Epidermal melanocyte (primary cell): Measurements from ENCODE around the gene GAL3ST3.
"Not testable (repeated sequence)": the region's sequence is repeated elsewhere in the genome, so short reads cannot be mapped to it uniquely, and the experiment has no call there.

ENCODE experiments used
- DNase-seq: peaks from one replicate; pipeline ENCODE4 v3.0.0; 2011; ENCODE audit warnings: low spot score; ENCODE audit not compliant: insufficient read length

The GAL3ST3 gene

DNA sequence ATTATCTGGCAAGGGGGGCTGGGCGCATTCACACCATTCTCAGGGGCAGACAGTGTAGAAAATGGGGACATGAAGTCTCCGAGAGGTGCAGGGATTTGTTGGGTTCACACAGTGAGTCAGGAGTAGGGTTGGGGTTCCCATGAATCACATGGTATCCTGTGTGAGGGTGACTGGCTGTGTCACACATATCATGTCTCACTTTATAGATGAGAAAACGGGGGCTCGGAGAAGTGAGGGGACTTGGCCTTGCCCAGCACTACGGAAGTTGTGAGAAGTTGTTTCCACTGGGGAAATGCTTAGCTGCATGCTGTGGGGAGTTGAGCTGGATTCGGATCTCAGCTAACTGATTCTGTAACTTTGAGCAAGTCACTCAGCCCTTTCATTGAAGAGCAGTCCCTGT is 4.2 kb downstream of the GAL3ST3 start:
- DNase-seq, result no peak

DNA sequence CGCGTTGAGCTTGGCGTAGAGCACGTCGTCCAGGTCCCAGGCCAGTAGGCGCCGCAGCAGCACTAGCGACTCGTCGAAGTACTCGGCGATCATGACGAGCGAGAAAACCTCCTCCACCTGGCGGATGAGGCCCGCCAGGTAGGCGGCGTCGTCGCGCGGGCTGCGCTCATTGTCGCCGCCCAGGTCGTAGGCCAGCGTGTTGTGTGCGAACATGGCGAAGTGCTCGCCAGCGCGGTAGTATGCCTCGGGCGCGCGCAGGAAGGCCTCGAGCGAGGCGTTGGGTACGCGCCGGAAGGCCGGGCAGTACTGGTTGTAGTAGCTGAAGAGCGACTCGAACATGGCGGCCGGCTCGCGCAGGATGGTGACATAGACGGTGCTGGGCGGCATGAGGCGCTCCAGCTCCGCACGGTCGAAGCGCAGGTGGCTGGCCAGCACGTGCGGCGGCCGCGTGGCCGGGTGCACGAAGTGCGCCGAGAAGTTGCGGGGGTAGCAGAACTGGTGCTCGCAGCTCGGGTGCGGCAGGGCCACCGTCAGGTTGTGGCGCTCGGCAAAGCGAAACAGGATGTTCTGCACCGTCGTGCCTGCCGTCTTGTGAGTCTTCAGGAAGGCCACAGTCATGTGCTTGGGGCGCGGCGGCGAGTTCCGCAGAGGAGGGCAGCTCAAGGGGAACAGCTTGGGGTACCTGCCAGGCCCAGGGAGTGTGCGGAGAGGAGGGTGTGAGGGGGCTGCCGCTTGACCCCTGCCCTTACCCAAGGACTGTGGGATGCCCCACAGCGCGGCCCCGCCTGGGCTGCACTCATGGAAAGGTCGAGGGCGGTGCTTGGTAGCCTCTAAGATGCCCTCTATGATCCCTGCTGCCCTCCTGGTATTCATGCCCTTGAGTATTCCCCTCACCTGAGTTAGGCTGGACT is 5.7 kb downstream of the GAL3ST3 start:
- no peak for DNase-seq

DNA sequence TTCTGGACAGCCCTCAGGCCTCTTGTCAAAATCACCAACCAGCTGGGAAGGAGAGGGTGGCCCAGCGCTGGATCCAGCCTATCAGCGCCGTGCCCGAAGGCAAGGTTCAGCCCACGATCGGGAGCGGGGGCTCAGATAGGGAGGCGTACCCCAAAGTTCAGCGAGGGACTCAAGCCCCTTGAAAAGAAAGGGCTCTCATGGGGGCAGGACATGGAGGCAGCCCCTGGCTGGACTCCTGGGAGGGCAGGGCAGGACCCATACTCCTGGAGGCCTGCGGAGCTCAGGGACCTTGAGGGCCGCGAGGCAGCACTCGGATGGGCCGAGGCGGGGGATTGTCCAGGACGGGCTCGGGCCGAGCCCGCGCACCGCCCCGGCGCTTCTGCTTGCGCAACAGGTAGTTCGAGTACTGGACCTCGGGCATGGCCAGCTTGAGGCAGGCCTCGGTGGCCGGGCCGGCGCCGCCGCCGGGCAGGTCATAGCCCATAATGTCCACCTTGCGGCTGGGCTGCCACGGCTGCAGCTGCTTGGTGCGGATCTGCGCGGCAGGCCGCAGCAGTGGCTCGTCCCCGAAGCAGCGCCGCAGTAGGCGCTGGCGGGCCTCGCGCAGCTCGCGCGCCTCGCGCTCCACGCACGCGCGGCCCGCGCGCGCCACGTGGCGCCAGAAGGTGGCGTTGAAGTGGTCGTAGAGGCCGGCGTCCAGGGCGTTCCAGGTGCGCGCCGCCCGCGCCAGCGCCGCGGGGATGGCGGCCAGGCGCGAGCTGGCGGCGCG is 6.5 kb downstream of the GAL3ST3 start:
- DNase-seq, result no peak

DNA sequence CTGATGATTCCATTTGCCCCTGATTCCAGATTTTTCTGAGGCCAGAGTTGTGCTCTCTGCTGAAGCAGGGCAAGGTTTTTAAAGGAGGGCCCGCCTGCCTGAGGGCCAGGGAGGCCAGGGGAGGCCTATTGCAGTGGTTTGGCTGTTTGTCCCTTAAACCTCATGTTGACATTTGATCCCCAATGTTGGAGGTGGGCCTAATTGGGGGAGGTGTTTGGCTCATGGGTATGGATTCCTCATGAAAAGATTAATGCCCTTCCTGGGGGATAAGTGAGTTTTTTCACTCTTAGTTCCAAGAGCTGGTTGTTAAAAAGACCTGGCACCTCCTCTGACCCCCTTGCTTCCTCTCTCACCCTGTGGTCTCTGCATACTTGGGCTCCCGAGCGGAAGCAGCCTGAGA is 9.2 kb downstream of the GAL3ST3 start:
- DNase-seq, result no peak

DNA sequence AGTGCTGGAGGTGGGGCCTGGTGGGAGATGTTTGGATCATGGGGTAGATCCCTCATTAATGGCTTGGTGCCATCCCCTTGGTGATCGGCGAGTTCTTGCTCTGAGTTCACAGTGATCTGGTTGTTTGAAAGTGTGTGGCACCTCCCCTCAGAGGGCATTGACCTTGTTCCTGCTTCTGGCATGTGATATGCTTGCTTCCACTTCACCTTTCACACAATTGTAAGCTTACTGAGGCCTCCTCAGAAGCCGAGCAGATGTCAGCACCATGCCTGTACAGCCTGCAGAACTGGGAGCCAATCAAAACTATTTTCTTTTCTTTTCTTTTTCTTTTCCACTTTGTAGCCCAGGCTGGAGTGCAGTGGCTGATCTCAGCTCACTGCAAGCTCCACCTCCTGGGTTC is 11.6 kb downstream of the GAL3ST3 start:
- DNase-seq, result no peak

DNA sequence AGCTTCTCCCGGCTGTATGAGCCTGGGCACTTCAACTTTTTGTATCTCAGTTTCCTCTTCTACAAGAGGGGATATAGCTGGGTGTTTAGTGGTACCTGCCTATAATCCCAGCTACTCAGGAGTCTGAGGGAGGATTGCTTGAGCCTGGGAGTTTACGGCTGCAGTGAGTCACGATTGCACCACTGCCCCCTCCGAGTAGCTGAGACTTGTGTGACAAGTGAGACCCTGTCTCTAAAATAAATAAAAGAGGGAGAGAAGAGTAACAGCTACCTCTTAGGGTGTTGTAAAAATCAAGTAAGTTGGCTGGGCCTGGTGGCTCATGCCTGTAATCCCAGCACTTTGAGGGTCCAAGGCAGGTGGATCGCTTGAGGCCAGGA is 12.6 kb downstream of the GAL3ST3 start:
- DNase-seq, result peak; percentile 1

DNA sequence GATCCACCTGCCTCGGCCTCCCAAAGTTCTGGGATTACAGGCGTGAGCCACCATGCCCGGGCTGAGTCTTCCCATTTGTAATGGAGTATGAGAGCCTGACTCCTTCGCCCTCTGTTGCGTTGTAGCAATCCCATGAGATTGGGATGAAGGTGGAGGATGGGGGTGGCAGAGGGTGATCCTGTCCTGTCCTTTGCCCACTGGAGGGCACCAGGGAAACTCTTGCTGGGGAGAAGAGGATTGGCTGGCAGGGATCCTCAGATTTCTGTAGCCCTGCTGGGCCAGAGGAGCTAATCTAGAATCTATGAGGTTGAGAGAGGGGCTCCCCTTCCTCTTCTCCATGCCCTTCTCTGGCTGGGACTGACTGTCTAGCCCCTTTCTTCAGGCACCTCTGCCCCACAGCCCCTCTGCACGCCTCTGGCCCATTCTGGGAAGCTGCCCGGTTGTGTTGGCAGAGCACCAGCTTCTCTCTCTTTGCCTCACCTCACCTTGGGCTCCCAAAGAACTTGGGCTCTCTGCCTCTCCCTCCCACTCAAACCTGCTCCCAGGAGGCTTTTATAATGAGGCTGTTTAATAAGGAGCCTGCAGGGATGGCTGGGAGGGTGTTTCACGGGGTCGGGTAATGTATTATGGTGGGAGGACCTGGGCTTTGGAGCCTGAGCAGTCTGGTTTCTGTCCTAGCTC is 13.2 kb downstream of the GAL3ST3 start:
- DNase-seq, result peak; percentile 5

DNA sequence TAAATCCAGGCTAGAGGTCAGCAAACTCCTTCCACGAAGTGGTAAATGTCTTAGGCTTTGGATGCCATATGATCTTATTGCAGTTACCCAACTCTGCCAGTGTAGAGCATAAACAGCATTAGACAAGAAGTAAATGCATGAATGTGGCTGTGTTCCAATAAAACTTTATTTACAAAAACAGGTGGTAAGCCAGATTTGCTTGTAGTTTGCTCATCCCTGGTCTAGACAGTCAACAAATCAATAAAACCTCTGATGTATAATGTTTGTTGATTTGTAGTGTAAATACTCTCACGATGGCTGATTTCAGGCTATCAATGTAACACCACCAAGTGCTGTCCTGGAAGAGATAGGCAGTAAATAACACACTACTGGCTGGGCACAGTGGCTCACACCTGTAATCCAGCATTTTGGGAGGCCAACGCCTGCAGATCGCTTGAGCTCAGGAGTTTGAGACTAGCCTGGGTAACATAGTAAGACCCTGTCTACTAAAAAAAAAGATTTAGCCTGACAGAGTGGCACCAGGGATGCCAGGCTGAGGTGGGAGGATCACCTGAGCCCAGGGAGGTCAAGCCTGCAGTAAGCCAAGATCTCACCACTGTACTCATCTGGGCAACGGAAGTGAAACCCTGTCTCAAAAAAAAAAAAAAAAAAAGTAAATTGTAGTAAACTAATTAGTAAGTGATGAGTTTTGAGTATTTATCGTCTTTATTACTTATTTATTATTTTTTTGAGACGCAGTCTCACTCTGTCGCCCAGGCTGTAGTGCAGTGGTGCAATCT is 15.8 kb downstream of the GAL3ST3 start:
- DNase-seq, result no peak

DNA sequence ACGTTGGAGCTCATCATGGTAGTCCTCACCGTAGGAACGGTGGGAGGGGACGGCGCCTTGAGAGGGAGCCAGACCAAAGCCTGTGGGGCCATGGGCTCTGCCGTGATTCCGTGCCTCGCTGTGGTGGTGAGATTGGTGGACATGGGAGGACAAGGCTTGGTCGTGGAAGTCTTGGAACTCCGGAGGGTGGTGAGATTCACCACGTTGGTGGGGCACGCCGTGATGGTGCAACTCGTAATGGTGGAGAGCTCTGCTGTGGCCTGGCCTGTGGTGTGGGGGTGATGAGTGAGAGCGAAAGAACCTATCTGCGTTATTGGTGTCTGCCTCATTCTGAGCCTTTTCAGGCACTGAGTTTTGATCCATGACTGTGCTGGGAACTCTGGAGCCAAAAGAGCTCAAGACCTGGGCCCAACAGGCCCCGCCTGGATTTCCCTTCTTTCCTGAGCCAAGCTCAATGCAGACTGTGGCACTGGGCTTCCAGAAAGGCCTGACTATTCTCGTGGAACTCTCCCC is 22.9 kb downstream of the GAL3ST3 start, which contains the start of gene CATSPER1:
Gene CATSPER1 (minus strand): TSS at position 463 of the 513 bp plus-strand sequence. CDS start 100 bp downstream, at position 363.
- DNase-seq, result no peak

DNA sequence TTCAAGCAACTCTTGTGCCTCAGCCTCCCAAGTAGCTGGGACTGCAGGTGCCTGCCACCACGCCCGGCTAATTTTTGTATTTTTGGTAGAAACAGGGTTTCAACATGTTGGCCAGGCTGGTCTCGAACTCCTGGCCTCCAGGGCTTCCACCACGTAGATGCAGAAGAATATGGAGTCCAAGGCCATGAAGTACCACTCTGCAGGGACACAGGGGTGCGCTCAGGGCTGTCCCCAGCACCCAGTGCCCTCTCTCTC is 25.8 kb downstream of the GAL3ST3 start:
- DNase-seq, result not testable (repeated sequence)

DNA sequence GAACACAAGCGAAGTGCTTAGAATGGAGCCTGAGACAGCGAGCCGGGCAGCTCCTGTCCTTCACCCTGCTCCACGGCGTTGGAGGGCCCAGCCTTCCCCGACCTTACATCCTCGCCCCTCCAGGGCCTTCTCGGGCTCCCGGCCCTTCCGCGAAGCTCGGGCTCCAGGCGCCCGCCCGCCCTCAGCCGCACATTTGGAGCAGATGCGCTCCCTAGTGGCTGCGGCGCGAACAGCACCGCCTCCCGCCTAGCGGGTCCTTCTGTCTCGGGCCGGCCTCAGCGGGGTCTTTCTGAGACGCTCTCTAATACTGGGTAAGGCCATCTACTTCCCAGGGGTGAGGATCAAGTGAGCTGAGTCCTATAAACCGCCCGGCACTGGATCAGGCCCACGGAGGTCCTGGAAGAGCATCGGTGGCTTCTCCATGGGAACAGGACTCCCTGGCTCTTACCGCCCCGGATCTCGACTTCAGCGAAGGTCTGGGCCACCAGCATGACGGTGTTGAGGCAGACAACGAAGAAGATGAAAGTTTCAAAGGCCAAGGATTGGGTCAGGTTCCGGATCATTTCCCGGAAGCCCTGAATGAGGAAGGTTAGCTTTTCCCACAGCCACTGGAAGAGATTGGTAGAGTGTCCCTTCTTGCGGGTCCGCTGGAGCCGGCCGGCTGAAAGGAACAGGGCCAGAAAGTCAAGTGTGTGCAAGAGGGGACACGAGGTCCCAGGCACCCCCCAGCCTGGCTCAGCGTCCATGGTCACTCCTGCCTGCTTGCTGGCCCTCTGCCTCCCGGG is 26.4 kb downstream of the GAL3ST3 start:
- peak; percentile 81 for DNase-seq

DNA sequence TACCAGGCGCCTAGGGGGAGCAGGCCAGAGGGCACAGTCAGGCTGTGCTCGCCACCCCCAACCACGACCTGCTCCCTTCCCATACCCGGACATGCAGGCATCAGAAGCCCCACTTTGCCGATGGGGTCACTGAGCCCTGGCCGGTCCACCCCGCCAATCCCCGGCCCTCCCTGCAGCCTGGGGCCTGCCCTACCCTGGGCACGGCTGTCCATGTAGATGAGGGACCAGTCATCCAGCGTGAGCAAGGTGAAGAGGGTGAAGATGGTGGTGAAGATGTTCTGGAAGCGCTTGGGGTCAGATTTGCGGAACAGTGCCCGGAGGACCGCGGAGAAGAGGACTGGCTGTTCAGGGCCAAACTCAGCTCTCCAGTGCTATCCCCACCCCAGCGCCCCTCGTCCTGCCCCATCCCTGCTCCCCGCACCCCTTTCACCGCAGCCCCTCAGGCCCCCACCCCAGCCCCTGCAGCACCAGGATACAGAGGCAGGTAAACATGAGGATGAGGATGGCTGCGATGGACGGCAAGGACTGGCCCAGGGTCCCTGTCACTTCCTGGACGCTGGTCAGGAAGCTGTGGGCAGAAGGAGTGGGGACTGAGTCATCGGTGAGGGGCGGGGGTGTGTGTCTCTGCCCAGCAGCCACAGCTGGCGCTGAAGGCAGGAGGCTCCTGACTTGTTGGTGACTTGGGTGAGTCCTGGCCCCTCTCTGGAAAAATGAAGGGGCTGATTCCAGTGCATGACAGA is 28.2 kb downstream of the GAL3ST3 start:
- peak; percentile 50 for DNase-seq

DNA sequence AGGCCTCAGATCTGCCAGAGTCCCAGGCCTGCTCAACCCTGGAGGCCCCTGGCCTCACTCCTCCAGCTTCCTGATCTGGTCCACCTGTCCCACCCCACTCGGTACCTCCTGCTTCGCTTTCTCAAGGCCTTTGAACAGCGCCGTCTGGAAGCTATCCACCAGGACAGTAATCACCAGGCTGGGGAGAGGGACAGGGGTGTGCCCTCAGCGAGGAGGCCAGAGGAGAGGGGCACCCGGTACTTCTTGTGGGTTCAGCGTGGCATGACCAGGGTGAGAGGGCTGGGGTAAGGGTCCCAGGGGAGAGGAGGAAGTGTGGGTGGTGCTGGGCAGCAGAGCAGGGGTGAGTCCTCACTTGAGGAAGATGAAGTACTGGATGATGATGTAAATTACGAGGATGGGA is 28.7 kb downstream of the GAL3ST3 start:
- DNase-seq, result no peak

DNA sequence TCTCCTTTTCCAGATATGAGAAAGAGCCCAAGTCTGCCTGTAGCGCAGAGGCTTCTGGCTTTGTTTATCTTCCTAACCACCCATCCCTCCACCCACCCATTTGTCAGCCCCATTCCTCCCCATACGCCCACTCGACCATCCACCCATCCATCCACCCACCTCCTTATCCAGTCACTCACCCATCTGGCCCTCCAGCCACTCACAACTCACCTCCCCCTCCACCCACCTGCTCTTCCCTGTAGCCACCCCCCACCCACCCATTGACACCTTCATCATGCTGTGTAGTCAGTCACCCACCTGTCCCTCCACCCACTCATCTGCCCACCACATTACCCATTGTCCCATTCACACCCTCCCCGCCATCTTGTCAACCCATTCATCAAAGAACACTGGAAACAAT is 31.6 kb downstream of the GAL3ST3 start:
- no peak for DNase-seq

DNA sequence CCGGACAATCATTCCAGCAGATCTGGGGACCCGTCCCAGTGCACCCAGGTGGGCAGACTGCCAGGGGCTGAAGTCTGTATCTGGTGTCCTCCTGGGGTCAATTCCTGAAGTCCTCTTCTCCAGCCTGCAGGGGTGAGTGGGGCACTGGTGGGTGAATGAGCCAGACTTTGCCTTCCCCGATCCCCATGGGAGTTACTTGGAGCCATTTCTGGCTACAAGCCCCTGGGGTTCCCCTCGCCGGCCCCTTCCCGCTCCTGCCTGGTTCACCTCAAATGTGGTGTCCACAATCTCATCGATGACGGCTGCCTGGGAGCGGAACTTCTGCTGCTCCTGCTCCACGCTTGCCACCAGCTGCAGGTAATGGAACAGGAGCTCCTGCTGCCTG is 32.2 kb downstream of the GAL3ST3 start:
- DNase-seq, result no peak

DNA sequence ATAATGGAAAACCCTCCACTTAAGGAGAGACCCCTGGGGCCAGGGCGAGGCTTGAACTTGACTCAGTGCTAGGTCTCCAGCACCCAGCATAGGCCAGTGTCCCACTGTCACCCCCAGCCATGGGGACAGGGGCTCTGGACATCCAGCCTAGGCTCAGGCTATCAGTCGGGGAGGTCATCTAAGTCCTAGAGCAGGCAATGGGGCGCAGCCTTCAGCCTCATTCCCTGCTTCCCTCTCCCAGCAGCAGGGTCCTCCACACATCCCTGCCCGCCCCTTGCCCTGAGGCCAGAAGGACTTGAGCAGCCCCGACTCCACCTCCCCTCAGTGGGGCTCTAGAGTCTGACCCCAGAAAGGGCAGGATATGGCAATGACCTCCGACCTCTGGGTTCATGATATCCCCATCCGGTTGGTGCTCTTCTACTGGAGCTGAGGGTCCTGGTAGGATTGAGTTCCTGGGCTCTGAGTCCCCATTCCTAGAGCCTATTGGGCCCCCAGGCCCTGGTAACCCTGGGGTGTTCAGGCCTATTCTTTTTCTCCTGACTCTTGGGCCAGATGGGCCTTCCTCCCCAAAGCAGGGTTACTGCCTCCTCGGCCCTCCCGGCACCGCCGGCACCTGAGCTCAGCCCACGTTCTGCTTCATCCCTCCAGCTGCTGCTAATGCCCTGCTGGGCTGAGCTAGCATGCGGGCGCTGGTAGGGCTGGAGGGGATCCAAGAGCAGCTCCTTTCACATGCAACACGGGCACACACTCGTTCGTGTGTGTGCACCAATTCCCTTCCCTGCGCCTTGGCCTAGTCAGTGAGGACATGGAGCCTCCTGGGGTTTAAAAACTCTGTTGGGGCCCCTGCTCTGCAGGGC is 32.8 kb downstream of the GAL3ST3 start:
- no peak for DNase-seq

DNA sequence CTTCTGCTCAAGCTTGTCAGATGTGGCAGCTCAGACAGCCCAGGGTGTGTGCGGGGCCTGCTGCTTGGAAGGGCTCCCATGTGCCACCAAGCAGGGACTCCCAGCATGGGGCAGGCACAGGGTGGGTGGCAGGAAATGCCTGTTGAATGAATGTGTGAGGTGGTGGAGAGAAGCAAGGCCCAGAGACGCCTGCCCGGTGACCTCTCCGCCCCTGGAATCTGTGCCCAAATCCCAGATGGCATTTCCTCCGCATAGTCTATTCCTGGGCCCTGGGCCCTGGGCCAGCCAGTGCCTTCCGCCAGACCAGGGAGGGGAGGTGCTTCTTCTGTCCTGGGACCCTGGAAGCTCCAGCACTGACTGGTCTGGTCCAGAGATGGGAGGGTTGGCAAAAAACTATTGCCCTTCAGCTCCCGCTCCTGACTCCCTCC is 33.5 kb downstream of the GAL3ST3 start:
- no peak for DNase-seq

DNA sequence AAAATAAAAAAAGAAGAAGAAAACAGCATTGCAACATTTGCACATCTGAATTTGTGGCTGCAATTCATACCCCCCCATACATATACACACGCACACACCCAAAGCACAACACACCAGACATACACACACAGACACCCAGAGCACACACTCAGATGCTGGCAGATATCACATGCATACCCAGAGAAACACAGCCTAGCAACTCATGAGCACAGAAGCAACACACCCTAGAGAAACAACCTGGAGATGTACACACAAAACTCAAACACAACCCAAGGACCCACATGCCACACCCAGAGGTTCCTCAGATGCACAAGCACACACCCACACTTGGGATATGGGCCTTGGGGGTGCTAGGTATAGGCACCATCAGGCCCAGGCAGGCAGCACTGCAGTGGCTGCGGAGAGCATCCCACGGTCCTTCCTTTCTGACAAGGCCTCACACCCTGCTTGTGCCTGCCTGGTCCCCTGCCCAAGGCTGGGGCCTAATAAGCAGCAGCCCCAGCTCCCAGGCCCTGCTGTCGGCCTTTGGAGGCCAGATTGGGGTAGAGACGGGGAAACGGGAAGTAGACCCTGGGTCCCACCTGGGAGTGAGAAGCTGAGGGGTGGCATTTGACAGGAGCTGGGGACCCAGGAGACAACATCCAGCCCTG is 34.0 kb downstream of the GAL3ST3 start:
- DNase-seq, result no peak
